Activated effector memory CD4-positive, alpha-beta T cell treated with Interleukin-2 at 50 U/mL for 16 hours (primary cell): Measurements from ENCODE around the gene ZNF14.
"Not testable (repeated sequence)": the region's sequence is repeated elsewhere in the genome, so short reads cannot be mapped to it uniquely, and the experiment has no call there.

ENCODE experiments used
- DNase-seq: peaks from one replicate; pipeline ENCODE4 v3.0.0-alpha.2; 2020

ZNF14 gene

DNA sequence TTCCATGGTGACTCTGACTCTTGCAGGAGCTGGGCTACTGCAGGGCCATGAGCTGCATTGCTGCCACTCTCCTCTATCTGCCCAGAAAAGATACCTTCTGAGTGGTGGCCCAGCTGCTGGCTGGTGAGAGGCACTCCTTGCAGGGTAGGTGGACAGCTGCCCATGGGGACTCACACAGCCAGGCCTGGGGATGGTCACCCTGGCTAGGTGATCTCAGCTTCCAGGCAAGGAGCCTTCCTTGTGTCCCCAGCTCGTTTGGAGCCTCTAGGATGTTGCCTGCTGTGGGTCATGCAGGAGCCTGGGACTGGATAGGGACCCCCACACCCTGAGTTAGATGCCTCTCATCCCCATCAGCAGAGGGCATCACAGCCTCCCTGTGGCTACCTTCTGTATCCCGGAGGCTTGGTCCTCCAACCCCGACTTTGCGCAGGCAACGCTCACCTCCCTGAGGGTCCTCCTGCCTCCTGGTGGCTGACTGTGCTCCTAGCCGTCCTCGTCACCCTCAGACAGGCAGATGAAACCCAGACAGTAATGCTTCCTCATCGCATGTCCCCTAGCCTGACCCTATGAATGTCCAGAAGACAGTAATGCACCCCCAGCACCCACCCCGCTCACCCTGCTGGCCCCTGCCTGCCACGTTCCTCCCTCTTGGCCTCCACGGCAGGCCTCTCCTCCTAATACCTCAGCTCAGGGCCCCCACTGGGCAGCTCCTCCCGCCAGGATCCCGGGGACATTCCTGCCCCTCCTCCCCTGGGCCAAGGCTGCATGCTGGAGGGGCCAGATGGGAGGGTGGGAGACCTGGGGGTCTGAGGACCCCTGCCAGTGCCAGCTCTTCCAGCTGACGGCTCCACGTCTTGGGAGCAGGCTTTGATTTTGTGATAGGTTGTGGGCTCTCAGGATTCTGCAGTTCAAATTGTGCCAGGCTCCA lies 13.6 kb upstream of the ZNF14 start:
- DNase-seq: no peak

GRCh38 chr19:19745496-19746285 lies 12.8 kb upstream of the ZNF14 start:
- DNase-seq: no peak

DNA sequence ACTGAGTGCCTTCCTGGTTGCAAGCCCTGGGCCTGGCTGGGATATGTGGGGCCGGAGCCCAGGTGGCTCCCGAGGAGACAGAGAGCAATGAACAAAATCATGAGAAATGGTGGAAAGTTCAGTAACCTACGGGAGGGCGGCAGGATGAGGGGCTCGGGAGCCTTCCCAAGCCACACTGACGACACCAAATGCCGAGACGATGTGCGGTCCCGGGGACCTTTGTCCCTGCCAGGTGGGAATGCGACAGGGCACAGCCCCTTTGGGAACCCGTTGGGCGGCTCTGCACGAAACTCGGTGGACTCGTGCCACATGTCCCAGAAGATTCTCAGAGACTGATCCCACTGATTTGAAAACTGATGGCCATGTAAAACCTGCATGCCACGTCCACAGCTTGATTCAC lies 11.7 kb upstream of the ZNF14 start:
- no peak for DNase-seq

- not testable (repeated sequence) for DNase-seq
Measured at GRCh38 chr19:19743921-19744320, 11.0 kb upstream of the ZNF14 start.

DNA sequence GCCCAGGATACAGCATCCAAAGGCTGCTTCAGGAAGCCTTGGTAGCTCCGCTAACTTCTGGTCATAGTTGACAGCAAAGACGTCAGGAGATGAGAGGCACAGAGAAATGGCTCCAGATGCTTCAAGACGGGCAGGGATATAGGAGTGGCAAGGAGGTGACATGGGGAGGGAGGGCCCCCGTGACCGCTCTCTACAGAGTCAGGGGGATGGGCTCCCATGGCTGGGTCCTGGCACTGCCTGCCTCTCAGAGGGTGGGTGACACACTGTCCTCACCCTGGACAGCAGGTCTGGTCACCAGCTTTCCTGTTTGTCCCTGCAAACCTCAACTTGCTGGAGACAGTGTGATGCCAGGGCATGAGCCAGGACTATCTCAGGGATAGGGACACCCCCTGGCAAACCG lies 10.3 kb upstream of the ZNF14 start:
- DNase-seq: no peak

DNA sequence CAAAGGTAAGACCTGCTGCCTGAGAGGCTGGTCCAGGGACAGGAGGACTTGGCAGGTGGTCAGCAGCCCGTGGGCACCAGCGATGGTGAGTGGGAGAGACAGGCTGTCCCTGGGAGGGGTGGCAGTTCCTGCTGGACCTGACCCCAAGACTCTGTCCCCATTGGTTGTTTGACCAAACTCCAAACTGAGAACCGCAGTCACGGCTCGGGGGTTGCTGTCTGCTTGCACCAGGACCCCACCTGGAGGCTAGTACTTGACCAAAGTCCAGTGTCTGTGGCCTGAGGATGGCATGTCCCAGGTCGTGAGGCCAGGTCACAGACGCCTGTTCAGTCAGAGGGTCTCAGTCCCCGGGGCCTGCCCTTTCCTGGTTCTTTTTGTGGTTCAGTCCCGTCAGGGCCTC lies 9.9 kb upstream of the ZNF14 start:
- no peak for DNase-seq

GRCh38 chr19:19741184-19741583 lies 8.3 kb upstream of the ZNF14 start:
- DNase-seq: no peak

DNA sequence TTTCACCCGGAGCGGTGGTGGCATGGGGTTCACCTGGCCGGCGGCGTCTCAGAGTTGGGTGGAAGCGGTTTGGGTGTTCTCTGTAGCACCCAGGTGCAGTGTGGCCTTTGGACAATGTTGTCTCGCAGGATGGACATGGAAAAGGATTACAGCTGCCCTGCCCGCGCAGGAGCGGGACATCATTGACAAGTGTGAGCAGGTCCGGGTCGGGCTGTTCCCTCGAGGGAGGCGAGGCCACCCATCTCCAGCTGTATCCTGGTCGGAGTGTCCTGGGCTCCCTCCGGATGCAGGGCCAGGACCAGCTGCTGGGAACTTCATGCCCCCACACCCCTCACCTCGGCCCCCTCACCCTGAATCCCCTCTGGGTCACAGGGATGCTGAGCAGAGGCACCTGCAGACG lies 7.8 kb upstream of the ZNF14 start:
- DNase-seq: no peak

- DNase-seq: no peak
Measured at GRCh38 chr19:19738564-19738963, 5.7 kb upstream of the ZNF14 start.

- no peak for DNase-seq
Measured at GRCh38 chr19:19737559-19738332, 4.8 kb upstream of the ZNF14 start.

DNA sequence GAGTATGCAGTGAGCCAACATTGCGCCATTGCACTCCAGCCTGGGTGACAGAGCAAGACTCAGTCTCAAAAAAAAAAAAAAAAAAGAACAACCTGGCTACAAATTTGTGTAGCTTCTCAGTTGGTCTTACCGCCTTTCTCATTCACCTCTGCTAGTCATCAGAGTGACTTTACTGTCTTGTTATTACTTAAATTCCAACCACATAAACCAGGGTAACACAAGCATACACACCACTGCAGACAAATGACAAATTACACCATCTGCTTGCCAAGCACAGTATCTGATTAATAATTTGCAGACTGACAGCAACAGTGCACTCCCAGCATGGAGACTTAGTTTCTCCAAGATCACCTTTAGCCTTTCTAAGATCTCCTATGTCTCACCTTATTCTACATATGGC lies 11.0 kb downstream of the ZNF14 start:
- no peak for DNase-seq

DNA sequence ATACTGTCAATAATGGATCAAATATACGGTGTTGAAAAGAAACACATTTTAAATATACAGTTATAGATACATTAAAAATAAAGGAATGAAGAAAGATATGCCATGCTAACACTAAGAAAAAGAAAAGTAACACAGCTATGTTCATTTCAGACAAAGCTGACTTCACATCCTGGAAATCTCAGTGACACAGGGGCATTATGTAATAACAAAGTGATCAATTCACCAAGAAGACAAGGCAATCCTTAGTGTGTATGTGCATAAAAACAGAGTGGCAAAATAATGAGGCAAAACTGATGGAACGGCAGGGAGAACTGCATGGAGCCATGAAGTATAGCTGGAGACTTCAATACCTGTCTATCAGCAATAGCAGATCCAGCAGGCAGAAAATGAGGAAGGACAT lies 13.1 kb downstream of the ZNF14 start:
- DNase-seq: no peak

- DNase-seq: no peak
Measured at GRCh38 chr19:19711934-19712828, 20.7 kb downstream of the ZNF14 start.

DNA sequence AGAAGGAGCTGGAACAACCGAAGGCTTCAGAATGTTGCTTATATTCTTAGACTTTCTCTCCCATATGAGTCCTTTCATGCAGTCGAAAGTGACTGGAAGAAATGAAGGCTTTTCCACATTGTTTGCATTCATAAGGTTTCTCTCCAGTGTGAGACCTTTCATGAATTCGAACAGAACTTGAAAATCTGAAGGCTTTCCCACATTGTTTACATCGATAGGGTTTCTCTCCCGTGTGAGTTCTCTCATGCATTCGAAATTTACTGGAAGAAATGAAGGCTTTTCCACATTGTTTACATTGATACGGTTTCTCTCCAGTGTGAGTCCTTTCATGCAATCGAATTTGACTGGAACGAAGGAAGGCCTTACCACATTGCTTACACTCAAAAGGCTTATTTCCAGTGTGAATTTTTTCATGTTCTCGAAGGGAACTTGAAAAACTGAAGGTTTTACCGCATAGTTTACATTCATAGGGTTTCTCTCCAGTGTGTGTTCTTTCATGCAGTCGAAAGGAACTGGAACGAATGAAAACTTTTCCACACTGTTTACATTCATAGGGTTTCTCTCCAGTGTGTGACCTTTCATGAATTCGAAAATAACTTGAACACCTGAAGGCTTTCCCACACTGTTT lies 21.5 kb downstream of the ZNF14 start:
- no peak for DNase-seq

GRCh38 chr19:19710506-19710905 lies 22.4 kb downstream of the ZNF14 start:
- no peak for DNase-seq

GRCh38 chr19:19704836-19705235 lies 28.1 kb downstream of the ZNF14 start:
- no peak for DNase-seq

- not testable (repeated sequence) for DNase-seq
Measured at GRCh38 chr19:19700493-19700892, 32.4 kb downstream of the ZNF14 start.

- DNase-seq: no peak
Measured at GRCh38 chr19:19697589-19697988, 35.3 kb downstream of the ZNF14 start.

GRCh38 chr19:19696386-19696785 lies 36.5 kb downstream of the ZNF14 start:
- DNase-seq: no peak

- no peak for DNase-seq
Measured at GRCh38 chr19:19691683-19692082, 41.2 kb downstream of the ZNF14 start.

DNA sequence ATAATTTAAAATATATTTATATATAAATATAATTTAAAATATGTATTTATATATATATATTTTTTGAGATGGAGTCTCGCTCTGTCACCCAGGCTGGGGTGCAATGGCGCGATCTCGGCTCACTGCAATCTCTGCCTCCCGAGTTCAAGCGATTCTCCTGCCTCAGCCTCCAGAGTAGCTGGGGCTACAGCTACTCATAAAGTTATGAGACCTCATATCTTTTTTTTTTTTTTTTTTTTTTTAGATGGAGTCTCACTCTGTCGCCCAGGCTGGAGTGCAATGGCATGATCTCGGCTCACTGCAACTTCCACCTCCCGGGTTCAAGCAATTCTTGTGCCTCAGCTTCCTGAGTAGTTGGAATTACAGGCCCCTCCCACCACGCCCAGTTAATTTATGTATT lies 43.9 kb downstream of the ZNF14 start:
- not testable (repeated sequence) for DNase-seq

DNA sequence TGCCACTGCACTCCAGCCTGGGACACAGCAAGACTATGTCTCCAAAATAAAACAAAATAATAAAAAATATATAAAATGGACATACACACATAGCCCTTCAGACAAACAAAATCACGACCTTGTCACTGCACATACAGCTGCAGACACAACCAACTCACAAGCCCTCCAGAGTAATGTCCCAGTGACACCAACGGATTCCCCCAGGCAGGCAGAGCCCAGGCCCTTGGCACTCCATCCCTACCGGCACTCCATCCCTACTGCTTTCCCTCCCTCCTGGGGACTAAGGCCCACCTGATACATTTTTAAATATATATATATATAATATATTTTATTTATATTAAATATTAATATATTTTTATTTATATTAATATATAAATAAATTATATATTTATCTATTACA lies 45.8 kb downstream of the ZNF14 start:
- no peak for DNase-seq
